Middle frontal gyrus (tissue), 1 donor: ENCODE results near the gene HERPUD1.
"Not testable (repeated sequence)": the region's sequence is repeated elsewhere in the genome, so short reads cannot be mapped to it uniquely, and the experiment has no call there.

Experiments used
- DNase-seq: peaks from one replicate; pipeline ENCODE4 v3.0.0-alpha.2; 2015; ENCODE audit warnings: low spot score; ENCODE audit errors: extremely low spot score

Gene HERPUD1

GRCh38 chr16:56933828-56934598 lies 2.1 kb downstream of the HERPUD1 start:
- DNase-seq: no peak

- not testable (repeated sequence) for DNase-seq
Measured at GRCh38 chr16:56934599-56935145, 2.7 kb downstream of the HERPUD1 start.

- no peak for DNase-seq
Measured at GRCh38 chr16:56935201-56935600, 3.3 kb downstream of the HERPUD1 start.

GRCh38 chr16:56936491-56936890 lies 4.5 kb downstream of the HERPUD1 start:
- DNase-seq: no peak

- DNase-seq: no peak
Measured at GRCh38 chr16:56936950-56937349, 5.0 kb downstream of the HERPUD1 start.

DNA sequence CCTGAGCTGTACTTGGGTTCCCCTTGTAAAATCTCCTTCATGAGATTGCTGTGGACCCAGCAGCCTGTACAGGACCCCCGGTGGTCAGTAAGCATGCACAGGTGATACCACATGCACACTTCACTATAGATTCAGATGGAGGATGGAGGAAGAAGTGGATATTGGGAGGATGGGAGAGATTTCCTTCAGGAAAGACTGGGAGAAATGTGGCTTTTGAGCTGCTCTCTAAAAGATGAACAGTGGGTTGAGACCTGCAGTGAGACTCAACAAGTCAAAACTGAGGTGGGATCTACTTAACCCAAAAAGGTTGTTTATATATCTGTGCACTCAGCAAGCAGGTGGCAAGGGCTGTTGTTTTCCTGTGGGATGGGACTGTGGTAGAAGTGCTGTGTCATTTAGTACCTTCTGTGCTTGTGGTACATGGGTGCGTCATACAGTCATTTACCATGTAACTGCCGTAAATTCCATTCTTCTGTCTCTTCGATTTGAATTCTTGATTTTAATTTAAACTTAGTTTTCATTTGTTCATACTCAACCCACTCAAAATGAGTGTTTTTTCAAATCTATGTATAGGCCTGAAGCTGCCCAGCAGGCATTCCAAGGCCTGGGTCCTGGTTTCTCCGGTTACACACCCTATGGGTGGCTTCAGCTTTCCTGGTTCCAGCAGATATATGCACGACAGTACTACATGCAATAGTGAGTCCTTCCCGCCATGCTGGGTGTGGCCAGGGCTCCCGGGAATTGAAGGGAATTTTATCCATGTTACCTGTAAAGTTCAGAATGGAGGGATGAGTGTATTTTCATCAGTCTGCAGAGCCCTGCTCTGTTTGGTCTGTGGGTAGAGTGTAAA lies 6.9 kb downstream of the HERPUD1 start:
- DNase-seq: no peak

- no peak for DNase-seq
Measured at GRCh38 chr16:56939801-56940200, 7.9 kb downstream of the HERPUD1 start.

DNA sequence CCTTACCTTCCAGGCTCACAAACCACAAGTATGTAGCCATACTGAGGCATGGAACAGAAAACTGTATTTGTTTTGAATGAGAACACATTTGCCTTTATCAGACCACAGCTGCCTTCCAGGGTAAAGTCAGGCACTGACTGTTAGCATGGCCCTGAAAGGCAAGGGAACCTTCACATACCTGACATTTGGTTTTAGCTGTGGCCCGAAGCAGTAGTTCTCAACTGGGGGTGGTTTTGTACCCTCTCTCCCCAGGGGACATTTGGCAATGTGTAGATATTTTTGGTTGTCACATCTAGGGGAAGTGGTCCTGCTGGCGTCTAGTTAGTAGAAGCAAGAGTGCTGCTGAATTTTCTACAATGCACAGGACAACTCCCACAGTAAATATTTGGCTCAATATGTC lies 9.2 kb downstream of the HERPUD1 start:
- DNase-seq: no peak

GRCh38 chr16:56941856-56942331 lies 10.0 kb downstream of the HERPUD1 start:
- DNase-seq: no peak

DNA sequence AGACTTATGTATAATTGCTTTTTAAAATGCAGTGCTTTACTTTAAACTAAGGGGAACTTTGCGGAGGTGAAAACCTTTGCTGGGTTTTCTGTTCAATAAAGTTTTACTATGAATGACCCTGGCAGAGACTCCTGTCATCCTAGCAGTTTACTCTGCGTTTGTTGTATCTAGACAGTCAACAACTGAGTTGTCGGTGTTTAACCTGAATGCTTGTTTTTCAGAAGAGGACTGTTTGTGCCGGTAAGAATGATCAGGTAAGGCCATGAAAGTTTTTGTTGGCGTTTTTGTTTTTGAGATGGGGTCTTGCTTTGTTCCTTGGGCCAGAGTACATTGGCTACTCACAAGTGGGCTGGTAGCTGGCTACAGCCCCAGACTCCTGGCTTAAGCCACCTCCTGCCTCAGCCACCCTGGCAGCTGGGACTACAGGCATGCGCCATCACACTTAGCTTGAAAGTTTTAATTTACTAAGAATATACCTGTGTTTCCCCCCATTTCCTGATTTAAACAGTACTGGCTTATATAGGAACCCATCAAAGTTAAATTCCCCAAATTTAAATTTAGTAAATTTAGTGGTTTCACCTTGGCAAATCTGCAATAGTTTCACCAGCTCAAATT lies 11.9 kb downstream of the HERPUD1 start:
- DNase-seq: no peak

GRCh38 chr16:56944954-56945839 lies 13.3 kb downstream of the HERPUD1 start:
- DNase-seq: no peak

- DNase-seq: no peak
Measured at GRCh38 chr16:56945847-56946527, 14.0 kb downstream of the HERPUD1 start.

DNA sequence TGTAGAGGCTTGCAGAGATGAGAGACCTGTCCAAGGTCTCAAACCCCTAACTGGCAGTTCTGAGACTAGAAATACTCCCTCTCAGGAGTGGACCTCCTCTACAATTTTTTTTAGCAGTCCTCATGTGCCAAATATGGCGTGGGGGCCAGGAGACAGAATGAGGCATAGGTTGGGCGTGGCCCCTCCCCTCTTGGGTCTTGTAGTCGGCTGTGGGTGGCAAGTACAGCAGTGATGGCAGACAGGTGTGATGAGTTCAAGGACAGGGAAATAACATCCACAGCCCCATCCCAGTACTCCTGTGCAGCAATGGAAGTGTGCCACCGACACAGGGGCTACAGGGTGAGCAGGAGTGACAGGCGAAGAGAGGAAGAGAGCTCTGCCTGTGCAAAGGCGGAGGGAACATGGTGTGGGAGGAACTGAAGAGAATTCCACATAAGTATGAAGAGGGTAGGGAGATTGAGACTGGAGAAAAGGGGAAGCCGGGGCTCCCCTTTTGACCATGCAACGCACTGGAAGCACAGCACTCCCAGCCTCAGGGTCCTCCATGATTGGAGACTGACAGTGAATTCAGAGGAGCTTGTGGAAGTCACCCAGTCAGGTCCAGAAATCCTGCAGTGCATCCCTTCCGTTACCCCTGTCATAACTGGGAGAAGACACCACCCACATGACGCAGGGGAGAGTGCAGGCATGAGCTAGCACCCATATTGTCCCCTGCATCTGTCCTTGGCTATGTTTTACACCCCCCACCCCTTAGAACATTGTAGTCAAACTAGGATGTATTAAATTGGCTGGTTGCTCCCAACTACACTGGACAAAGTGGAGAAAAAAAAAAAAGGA lies 15.0 kb downstream of the HERPUD1 start:
- DNase-seq: no peak

GRCh38 chr16:56947604-56947995 lies 15.7 kb downstream of the HERPUD1 start:
- no peak for DNase-seq

GRCh38 chr16:56948234-56948633 lies 16.3 kb downstream of the HERPUD1 start:
- DNase-seq: no peak

DNA sequence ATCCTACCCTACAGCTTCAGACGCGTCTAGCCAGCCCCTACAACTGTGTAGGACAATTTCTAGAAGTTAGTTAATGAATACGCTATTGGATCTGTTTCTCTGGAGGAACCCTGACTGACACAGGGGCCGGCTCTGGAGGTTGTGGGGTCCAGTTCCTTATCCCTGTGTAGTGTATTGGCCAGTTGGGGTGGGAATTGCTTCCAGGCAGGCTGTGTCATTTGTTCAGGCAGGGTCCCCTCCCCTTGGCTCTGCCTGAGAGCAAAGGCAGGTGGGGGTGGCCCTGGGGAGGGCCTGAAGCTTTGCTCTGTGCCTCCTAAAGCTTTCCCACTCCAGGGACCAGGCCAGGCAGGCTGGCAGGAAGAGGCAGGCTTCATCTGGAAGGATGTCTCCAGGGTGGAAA lies 18.1 kb downstream of the HERPUD1 start:
- no peak for DNase-seq

DNA sequence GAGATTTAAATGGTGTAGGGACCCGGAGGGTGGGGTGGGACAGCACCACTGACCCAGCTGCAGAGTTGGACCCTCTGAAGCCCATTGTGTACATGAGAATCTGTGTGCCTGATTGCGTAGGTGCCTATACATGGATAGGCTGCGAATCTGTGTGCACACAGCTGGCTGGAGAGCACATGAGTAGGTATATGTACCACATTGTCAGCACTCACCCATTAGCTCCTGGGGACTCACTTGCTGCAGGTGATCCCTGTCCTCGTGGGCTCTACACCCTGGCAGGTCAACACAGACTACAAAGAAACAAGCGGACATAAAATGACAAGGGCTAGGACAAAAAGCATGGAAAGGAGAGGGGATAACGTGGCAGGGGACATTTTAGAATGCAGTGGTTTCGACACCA lies 18.5 kb downstream of the HERPUD1 start:
- DNase-seq: no peak

GRCh38 chr16:56950881-56951771 lies 19.2 kb downstream of the HERPUD1 start:
- no peak for DNase-seq
